Fibroblast of lung (primary cell): ENCODE results near the gene POLR1B. TPM values are rescaled to one million over a fixed set of nuclear protein-coding genes. Genes with fewer than 3 reads are reported as not detected.

Experiments
- DNase-seq, 2 donors: peaks; one replicate each; pipeline versions ENCODE4 v3.0.0 to v3.0.0-alpha.2; 2010; ENCODE audit warnings: low read depth in 2 of 2
- H2AFZ ChIP-seq: 2 replicates; pipeline ENCODE4 v1.5.1; 2012; ENCODE audit warnings: low read length, control low read depth, inconsistent platforms
- H3K27ac ChIP-seq: 2 replicates; pipeline ENCODE4 v1.5.1; 2011; ENCODE audit warnings: low read length, control low read depth; ENCODE audit not compliant: insufficient read depth
- H3K27me3 ChIP-seq: 2 replicates; pipeline ENCODE4 v1.5.1; 2011; ENCODE audit warnings: mild to moderate bottlenecking, low read length; ENCODE audit not compliant: control insufficient read depth, insufficient read depth
- H3K36me3 ChIP-seq: 2 replicates; pipeline ENCODE4 v1.5.1; 2011; ENCODE audit warnings: low read length; ENCODE audit not compliant: control insufficient read depth, insufficient read depth
- H3K4me1 ChIP-seq: 2 replicates; pipeline ENCODE4 v1.5.1; 2011; ENCODE audit warnings: low read length; ENCODE audit not compliant: control insufficient read depth, insufficient read depth; ENCODE audit errors: extremely low read depth
- H3K4me2 ChIP-seq: 2 replicates; pipeline ENCODE4 v1.5.1; 2011; ENCODE audit warnings: low read length, control low read depth; ENCODE audit not compliant: insufficient read depth; ENCODE audit errors: extremely low read depth
- H3K4me3 ChIP-seq, 4 experiments: fragments of 200-600 bp in 1 of 4; sonication (generic) in 1 of 4; replicated peaks in 1 of 4; 2 replicates each; pipeline ENCODE4 v1.5.1; 2011 to 2016; ENCODE audit warnings: low read length in 4 of 4, low read depth in 3 of 4, mild to moderate bottlenecking in 3 of 4, control low read depth in 2 of 4, inconsistent platforms in 1 of 4, mixed read lengths in 1 of 4; ENCODE audit not compliant: insufficient read depth in 1 of 4; ENCODE audit errors: control extremely low read depth in 1 of 4
- H3K79me2 ChIP-seq: 2 replicates; pipeline ENCODE4 v1.5.1; 2012; ENCODE audit warnings: mild to moderate bottlenecking, low read length, inconsistent platforms; ENCODE audit not compliant: control insufficient read depth, insufficient read depth
- H3K9ac ChIP-seq: 2 replicates; pipeline ENCODE4 v1.5.1; 2011; ENCODE audit warnings: mild to moderate bottlenecking, low read length, control low read depth; ENCODE audit not compliant: insufficient read depth
- H3K9me3 ChIP-seq: 2 replicates; pipeline ENCODE4 v1.5.1; 2012; ENCODE audit warnings: low read depth, low read length; ENCODE audit not compliant: control insufficient read depth, insufficient read depth
- H4K20me1 ChIP-seq: 2 replicates; pipeline ENCODE4 v1.5.1; 2011; ENCODE audit warnings: low read length; ENCODE audit not compliant: control insufficient read depth, insufficient read depth; ENCODE audit errors: extremely low read depth
- EZH2 ChIP-seq: IDR thresholded peaks from 2 replicates; pipeline ENCODE4 v1.5.1; 2012; ENCODE audit warnings: low read length, control low read depth, mild to moderate bottlenecking; ENCODE audit errors: missing control alignments
- polyA plus RNA-seq, 2 donors: library from polyadenylated mRNA; depleted of rRNA in 1 of 2; stranded (reverse) in 1 of 2; unstranded in 1 of 2; fragments of >200 nt; gene quantifications; 2 replicates each; pipeline ENCODE4 v1.2.1, GENCODE V29; 2011 to 2012; ENCODE audit warnings: missing spikeins in 1 of 2
- total RNA-seq: library from RNA; depleted of rRNA; stranded (reverse); fragments of >200 nt; gene quantifications from 2 replicates; pipeline ENCODE4 v1.2.1, GENCODE V29; 2014
- TF ChIP-seq, protein P1 (sequence below), 2 donors: IDR thresholded peaks in 1 of 2; conservative IDR thresholded peaks in 1 of 2; 1 replicate in 1 of 2; 2 replicates in 1 of 2; pipeline ENCODE4 v1.5.1; 2011 to 2012; ENCODE audit warnings: low read length in 2 of 2, control low read depth in 1 of 2, inconsistent platforms in 1 of 2, low read depth in 1 of 2, mild to moderate bottlenecking in 1 of 2

Gene POLR1B
- total and polyA plus RNA-seq, 2 donors (not counting 1 experiment from before 2014, with no cell fraction given) = 12.2 to 15.5 TPM

DNA sequence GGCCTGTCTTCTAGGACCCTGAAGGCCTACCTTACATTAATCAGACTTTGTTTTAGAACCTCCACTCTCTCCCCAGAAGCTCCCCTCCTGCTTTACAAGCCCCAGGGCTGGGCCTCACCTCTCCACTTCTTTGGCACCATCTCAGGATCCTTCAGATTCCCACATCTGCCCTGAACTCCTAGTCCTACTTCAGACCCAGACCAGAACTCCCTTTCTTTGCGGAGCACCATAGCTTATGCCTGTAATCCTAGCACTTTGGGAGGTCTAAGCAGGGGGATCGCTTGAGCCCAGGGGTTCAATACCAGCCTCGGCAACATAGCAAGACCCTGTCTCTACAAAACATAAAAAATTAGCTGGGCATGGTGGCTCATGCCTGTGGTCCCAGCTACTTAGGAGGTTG is 43.1 kb downstream of the POLR1B start:
- no peaks in the 10 kb centered on the region for H3K9me3 ChIP-seq
- peak overlapping the region; percentile 99 for H3K4me2 ChIP-seq
- peaks cover 9% of the 10 kb centered on the region for H3K4me1 ChIP-seq
- no peak for DNase-seq
- TF ChIP-seq, protein P1, sequence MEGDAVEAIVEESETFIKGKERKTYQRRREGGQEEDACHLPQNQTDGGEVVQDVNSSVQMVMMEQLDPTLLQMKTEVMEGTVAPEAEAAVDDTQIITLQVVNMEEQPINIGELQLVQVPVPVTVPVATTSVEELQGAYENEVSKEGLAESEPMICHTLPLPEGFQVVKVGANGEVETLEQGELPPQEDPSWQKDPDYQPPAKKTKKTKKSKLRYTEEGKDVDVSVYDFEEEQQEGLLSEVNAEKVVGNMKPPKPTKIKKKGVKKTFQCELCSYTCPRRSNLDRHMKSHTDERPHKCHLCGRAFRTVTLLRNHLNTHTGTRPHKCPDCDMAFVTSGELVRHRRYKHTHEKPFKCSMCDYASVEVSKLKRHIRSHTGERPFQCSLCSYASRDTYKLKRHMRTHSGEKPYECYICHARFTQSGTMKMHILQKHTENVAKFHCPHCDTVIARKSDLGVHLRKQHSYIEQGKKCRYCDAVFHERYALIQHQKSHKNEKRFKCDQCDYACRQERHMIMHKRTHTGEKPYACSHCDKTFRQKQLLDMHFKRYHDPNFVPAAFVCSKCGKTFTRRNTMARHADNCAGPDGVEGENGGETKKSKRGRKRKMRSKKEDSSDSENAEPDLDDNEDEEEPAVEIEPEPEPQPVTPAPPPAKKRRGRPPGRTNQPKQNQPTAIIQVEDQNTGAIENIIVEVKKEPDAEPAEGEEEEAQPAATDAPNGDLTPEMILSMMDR (conservative IDR thresholded peaks at IDR 0.05 in 1 of 2, IDR thresholded peaks at IDR 0.05 in 1 of 2; ENCODE audit: low read depth in 1 of 2, low read length in 2 of 2) = no peak
- TF ChIP-seq EZH2 = no peak
- no peaks in the 10 kb centered on the region for H3K27me3 ChIP-seq
- no peaks in the 10 kb centered on the region for H4K20me1 ChIP-seq
- no peak overlapping the region for H3K9ac ChIP-seq
- peak overlapping the region; percentile 98 for H3K27ac ChIP-seq
- H2AFZ ChIP-seq = no peak overlapping the region
- H3K4me3 ChIP-seq = peak overlapping the region; percentile 83 to 94 (median 92)
- H3K79me2 ChIP-seq = no peaks in the 10 kb centered on the region
- peaks cover 3% of the 10 kb centered on the region for H3K36me3 ChIP-seq

DNA sequence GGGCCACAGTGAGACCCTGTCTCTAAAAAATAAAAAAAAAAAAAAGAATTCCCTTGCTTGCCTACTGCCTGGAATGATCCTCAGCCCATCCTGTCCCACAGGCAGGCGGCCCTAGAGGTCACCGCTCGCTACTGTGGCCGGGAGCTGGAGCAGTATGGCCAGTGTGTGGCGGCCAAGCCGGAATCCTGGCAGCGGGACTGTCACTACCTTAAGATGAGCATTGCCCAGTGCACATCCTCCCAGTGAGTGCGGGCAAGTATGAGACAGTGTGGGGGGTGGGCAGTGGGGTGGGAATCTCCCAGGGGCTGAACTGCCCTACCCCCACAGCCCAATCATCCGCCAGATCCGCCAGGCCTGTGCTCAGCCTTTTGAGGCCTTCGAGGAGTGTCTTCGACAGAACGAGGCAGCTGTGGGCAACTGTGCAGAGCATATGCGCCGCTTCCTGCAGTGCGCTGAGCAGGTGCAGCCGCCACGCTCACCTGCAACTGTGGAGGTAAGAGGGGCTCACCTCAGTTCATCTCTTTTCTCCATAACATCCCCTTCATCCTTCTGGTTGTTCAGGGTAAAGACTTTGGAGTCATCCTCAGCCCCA is 43.7 kb downstream of the POLR1B start:
- no peak for TF ChIP-seq EZH2
- TF ChIP-seq, protein P1 (conservative IDR thresholded peaks at IDR 0.05 in 1 of 2, IDR thresholded peaks at IDR 0.05 in 1 of 2; ENCODE audit: low read depth in 1 of 2, low read length in 2 of 2) = no peak
- no peak overlapping the region for H3K9ac ChIP-seq

DNA sequence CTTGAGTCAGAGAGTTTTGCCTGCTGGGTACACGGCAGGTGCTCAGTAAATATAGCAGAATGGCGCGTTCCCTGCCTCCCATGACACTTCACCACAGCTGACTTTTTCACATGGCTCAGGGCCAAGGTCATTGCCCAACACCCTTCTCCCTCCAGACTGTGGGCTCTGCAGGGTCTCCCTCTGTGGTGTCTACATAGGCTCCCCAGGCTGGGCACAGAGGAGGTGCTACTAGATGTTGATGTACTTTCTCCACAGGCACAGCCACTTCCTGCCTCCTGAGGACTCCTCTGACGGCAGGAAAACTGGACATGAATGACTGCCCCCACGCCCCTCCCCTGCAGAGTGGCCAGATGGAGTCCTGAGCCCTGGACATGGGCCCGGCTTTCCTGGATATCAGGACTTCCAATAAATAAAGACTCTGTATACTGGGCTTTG is 46.4 kb downstream of the POLR1B start:
- Histone ChIP-seq H3K9ac (no peak overlapping the region), H3K27ac (no peak overlapping the region), H2AFZ (no peak overlapping the region), H4K20me1 (no peaks in the 10 kb centered on the region), H3K79me2 (no peaks in the 10 kb centered on the region), H3K36me3 (peaks cover 3% of the 10 kb centered on the region), H3K9me3 (no peaks in the 10 kb centered on the region), H3K4me1 (peaks cover 7% of the 10 kb centered on the region), H3K4me3 (no peak overlapping the region), H3K4me2 (no peak overlapping the region), H3K27me3 (no peaks in the 10 kb centered on the region)
- no peak for TF ChIP-seq EZH2
- TF ChIP-seq, protein P1 (conservative IDR thresholded peaks at IDR 0.05 in 1 of 2, IDR thresholded peaks at IDR 0.05 in 1 of 2; ENCODE audit: low read depth in 1 of 2, low read length in 2 of 2) = no peak
- DNase-seq = no peak

More for the DNA sequence above, 43.7 kb downstream of the POLR1B start:
- Histone ChIP-seq H3K36me3 (peaks cover 3% of the 10 kb centered on the region), H3K27ac (no peak overlapping the region), H3K27me3 (no peaks in the 10 kb centered on the region), H3K4me1 (peaks cover 9% of the 10 kb centered on the region), H3K9me3 (no peaks in the 10 kb centered on the region), H2AFZ (no peak overlapping the region), H3K79me2 (no peaks in the 10 kb centered on the region), H3K4me2 (no peak overlapping the region), H3K4me3 (no peak overlapping the region), H4K20me1 (no peaks in the 10 kb centered on the region)
- no peak for DNase-seq
